IMR-90 (cell line): ENCODE data around the gene SLC25A19. TPM values are rescaled to one million over a fixed set of nuclear protein-coding genes. Genes with fewer than 3 reads are reported as not detected.

Source experiments
- ATAC-seq: fragments of 200-7000 bp; cut with Tn5 transposase; 2 replicates; pipeline ENCODE4 v1.9.1; 2020; ENCODE audit warnings: low read depth, mild to moderate bottlenecking, moderate library complexity
- BruUV-seq: library from RNA; stranded (reverse); fragments of 400-500 nt; replicated peaks from 2 replicates; lab custom pipeline; 2021; lab: Mats Ljungman, UMichigan
- CTCF ChIA-PET: fragments of 300-600 bp; formaldehyde crosslinking; extraction: SDS; loops from one replicate; lab custom pipeline; 2021; ENCODE audit warnings: antibody characterized with exemption; lab: Yijun Ruan, JAX
- POLR2A ChIA-PET: fragments of 300-600 bp; sonication (Branson Sonifier 250); formaldehyde crosslinking; loops from one replicate; lab custom pipeline; 2022; ENCODE audit warnings: antibody characterized with exemption; ENCODE audit not compliant: unreplicated experiment; lab: Charles Lee
- DNase-seq: peaks from one replicate; pipeline ENCODE4 v3.0.0; 2013
- H2AFZ ChIP-seq: replicated peaks from 2 replicates; pipeline ENCODE3; 2013; ENCODE audit warnings: low read length, mild to moderate bottlenecking; ENCODE audit not compliant: poor library complexity
- H2AK5ac ChIP-seq: 2 replicates; pipeline ENCODE4 v1.6.1; 2013; ENCODE audit warnings: low read depth, low read length, inconsistent platforms
- H2AK9ac ChIP-seq: replicated peaks from 2 replicates; pipeline ENCODE3; 2013; ENCODE audit warnings: mild to moderate bottlenecking, low read depth, low read length, moderate library complexity; ENCODE audit not compliant: poor library complexity
- H2BK120ac ChIP-seq: 2 replicates; pipeline ENCODE4 v1.6.1; 2013; ENCODE audit warnings: low read depth, low read length, inconsistent platforms
- H2BK15ac ChIP-seq: 3 replicates; pipeline ENCODE4 v1.6.1; 2013; ENCODE audit warnings: low read depth, low read length, inconsistent platforms
- H2BK20ac ChIP-seq: 2 replicates; pipeline ENCODE4 v1.6.1; 2013; ENCODE audit warnings: low read depth, mild to moderate bottlenecking, inconsistent platforms, low read length, moderate library complexity
- H2BK5ac ChIP-seq: 2 replicates; pipeline ENCODE4 v1.6.1; 2013; ENCODE audit warnings: mild to moderate bottlenecking, low read depth, low read length, inconsistent platforms; ENCODE audit not compliant: poor library complexity, severe bottlenecking
- H3K14ac ChIP-seq: replicated peaks from 2 replicates; pipeline ENCODE4 v1.6.1; 2013; ENCODE audit warnings: low read depth, low read length, inconsistent platforms
- H3K18ac ChIP-seq: 2 replicates; pipeline ENCODE4 v1.6.1; 2013; ENCODE audit warnings: low read depth, low read length, control low read depth
- H3K23ac ChIP-seq: 2 replicates; pipeline ENCODE4 v1.6.1; 2013; ENCODE audit warnings: low read depth, low read length, inconsistent platforms
- H3K27ac ChIP-seq: 2 replicates; pipeline ENCODE4 v1.5.1; 2013; ENCODE audit warnings: mild to moderate bottlenecking, control low read depth, low read length; ENCODE audit not compliant: insufficient read depth
- H3K27me3 ChIP-seq: 2 replicates; pipeline ENCODE4 v1.6.1; 2013; ENCODE audit warnings: low read length; ENCODE audit not compliant: control insufficient read depth, insufficient read depth
- H3K36me3 ChIP-seq: 2 replicates; pipeline ENCODE4 v1.6.1; 2013; ENCODE audit warnings: low read length, mixed read lengths; ENCODE audit not compliant: control insufficient read depth, insufficient read depth
- H3K4ac ChIP-seq: 2 replicates; pipeline ENCODE4 v1.6.1; 2013; ENCODE audit warnings: low read depth, low read length, inconsistent platforms
- H3K4me1 ChIP-seq: 2 replicates; pipeline ENCODE4 v1.6.1; 2013; ENCODE audit warnings: low read length, mixed read lengths; ENCODE audit not compliant: control insufficient read depth, insufficient read depth
- H3K4me2 ChIP-seq: 2 replicates; pipeline ENCODE4 v1.6.1; 2013; ENCODE audit warnings: low read depth, mild to moderate bottlenecking, control low read depth, low read length, moderate library complexity
- H3K4me3 ChIP-seq: 2 replicates; pipeline ENCODE4 v1.5.1; 2013; ENCODE audit warnings: low read depth, mild to moderate bottlenecking, control low read depth, low read length, moderate library complexity; ENCODE audit not compliant: insufficient read depth
- H3K56ac ChIP-seq: 2 replicates; pipeline ENCODE4 v1.6.1; 2013; ENCODE audit warnings: low read length, inconsistent platforms; ENCODE audit not compliant: insufficient read depth; ENCODE audit errors: extremely low read depth
- H3K79me1 ChIP-seq, 2 experiments: 2 replicates each; pipeline ENCODE4 v1.6.1; 2013; ENCODE audit warnings: low read length in 2 of 2, inconsistent platforms in 1 of 2, low read depth in 1 of 2
- H3K9ac ChIP-seq: 2 replicates; pipeline ENCODE4 v1.6.1; 2013; ENCODE audit warnings: low read depth, low read length, control low read depth
- H3K9me1 ChIP-seq: 2 replicates; pipeline ENCODE4 v1.6.1; 2013; ENCODE audit warnings: low read length, inconsistent platforms; ENCODE audit not compliant: insufficient read depth
- H3K9me3 ChIP-seq: 2 replicates; pipeline ENCODE4 v1.6.1; 2013; ENCODE audit warnings: low read length; ENCODE audit not compliant: control insufficient read depth, insufficient read depth
- H4K20me1 ChIP-seq: 2 replicates; pipeline ENCODE4 v1.6.1; 2013; ENCODE audit warnings: low read length, inconsistent platforms; ENCODE audit not compliant: insufficient read depth
- H4K5ac ChIP-seq: 2 replicates; pipeline ENCODE4 v1.6.1; 2013; ENCODE audit warnings: mild to moderate bottlenecking, low read depth, low read length, control low read depth
- H4K8ac ChIP-seq, 2 experiments: 2 replicates each; pipeline ENCODE4 v1.6.1; 2013; ENCODE audit warnings: low read depth in 2 of 2, low read length in 2 of 2, control low read depth in 1 of 2, inconsistent platforms in 1 of 2
- H4K91ac ChIP-seq: 2 replicates; pipeline ENCODE4 v1.6.1; 2013; ENCODE audit warnings: low read depth, low read length, inconsistent platforms; ENCODE audit not compliant: insufficient read depth
- BHLHE40 ChIP-seq: fragments of 150-350 bp; IDR thresholded peaks from 2 replicates; pipeline ENCODE4 v1.6.1; 2016; ENCODE audit warnings: mild to moderate bottlenecking, low read depth, low read length
- CEBPB ChIP-seq: IDR thresholded peaks from 2 replicates; pipeline ENCODE4 v1.6.1; 2012; ENCODE audit warnings: low read depth, low read length, improper control_type of control experiment
- MXI1 ChIP-seq: IDR thresholded peaks from 2 replicates; pipeline ENCODE4 v1.6.1; 2012; ENCODE audit warnings: low read depth, mild to moderate bottlenecking, low read length, moderate library complexity, borderline replicate concordance
- NFE2L2 ChIP-seq: fragments of 150-350 bp; IDR thresholded peaks from 2 replicates; pipeline ENCODE4 v1.6.1; 2016; ENCODE audit warnings: low read depth, mild to moderate bottlenecking, low read length
- POLR2A ChIP-seq: IDR thresholded peaks from 2 replicates; pipeline ENCODE4 v1.6.1; 2012; ENCODE audit warnings: mild to moderate bottlenecking, low read depth, low read length
- RAD21 ChIP-seq: IDR thresholded peaks from 2 replicates; pipeline ENCODE4 v1.6.1; 2012; ENCODE audit warnings: low read length, improper control_type of control experiment
- RCOR1 ChIP-seq: IDR thresholded peaks from 2 replicates; pipeline ENCODE4 v1.6.1; 2012; ENCODE audit warnings: mild to moderate bottlenecking, low read length, improper control_type of control experiment; ENCODE audit not compliant: insufficient replicate concordance
- RFX5 ChIP-seq: IDR thresholded peaks from 2 replicates; pipeline ENCODE4 v1.8.0; 2012; ENCODE audit warnings: low read depth, mild to moderate bottlenecking, low read length, moderate library complexity
- SMC3 ChIP-seq: fragments of 150-350 bp; IDR thresholded peaks from 2 replicates; pipeline ENCODE4 v1.6.1; 2016; ENCODE audit warnings: low read depth, mild to moderate bottlenecking, antibody characterized with exemption, low read length, moderate library complexity
- WGBS, 2 experiments: methylation state at CpG; one replicate each; pipeline versions ENCODE4 v1.1.5 to v1.1.7; 2013; ENCODE audit warnings: missing lambda C conversion rate in 2 of 2; ENCODE audit not compliant: insufficient read length in 1 of 2; ENCODE audit errors: extremely low coverage in 2 of 2; 5-methylcytosine and 5-hydroxymethylcytosine counted together
- dilution Hi-C: fragments of 300-500 bp; cut with HindIII; formaldehyde crosslinking; loops from one replicate; pipeline ENCODE4 v1.14.3; 2018; ENCODE audit warnings: low sequenced_read_pairs; ENCODE audit not compliant: unreplicated experiment
- in situ Hi-C: fragments of 300-500 bp; cut with MboI; formaldehyde crosslinking; loops from 3 replicates; pipeline ENCODE4 v1.14.3; 2019; ENCODE audit warnings: low sequenced_read_pairs, inconsistent platforms, mixed read lengths
- intact Hi-C: fragments of 100-400 bp; cut with micrococcal nuclease; formaldehyde crosslinking; loops from 2 replicates; pipeline ENCODE4 v1.10.0; 2022
- polyA plus RNA-seq, 3 experiments: library from polyadenylated mRNA; depleted of rRNA; stranded (reverse); fragments of >200 nt; gene quantifications; 2 replicates each; pipeline ENCODE4 v1.2.3, GENCODE V29; 2012; ENCODE audit warnings: low replicate concordance in 1 of 3
- total RNA-seq: library from RNA; depleted of rRNA; stranded (reverse); fragments of >200 nt; gene quantifications from 2 replicates; pipeline ENCODE4 v1.2.3, GENCODE V29; 2012
- TF ChIP-seq, protein P1 (sequence below): fragments of 150-350 bp; IDR thresholded peaks from 2 replicates; pipeline ENCODE4 v1.6.1; 2017; ENCODE audit warnings: mild to moderate bottlenecking, antibody characterized with exemption, low read length, low read depth
- TF ChIP-seq, protein P2 (sequence below): conservative IDR thresholded peaks from 2 replicates; pipeline ENCODE4 v1.5.1; 2012; ENCODE audit warnings: mild to moderate bottlenecking, low read depth, low read length, improper control_type of control experiment
- TF ChIP-seq, protein P3 (sequence below): fragments of 150-350 bp; IDR thresholded peaks from 2 replicates; pipeline ENCODE4 v1.6.1; 2016; ENCODE audit warnings: low read depth, mild to moderate bottlenecking, low read length, moderate library complexity, borderline replicate concordance

The SLC25A19 gene
- total and polyA plus RNA-seq, 2 of the 4 experiments (the other 2 are of a cell fraction), result 9.1 to 9.2 TPM

DNA sequence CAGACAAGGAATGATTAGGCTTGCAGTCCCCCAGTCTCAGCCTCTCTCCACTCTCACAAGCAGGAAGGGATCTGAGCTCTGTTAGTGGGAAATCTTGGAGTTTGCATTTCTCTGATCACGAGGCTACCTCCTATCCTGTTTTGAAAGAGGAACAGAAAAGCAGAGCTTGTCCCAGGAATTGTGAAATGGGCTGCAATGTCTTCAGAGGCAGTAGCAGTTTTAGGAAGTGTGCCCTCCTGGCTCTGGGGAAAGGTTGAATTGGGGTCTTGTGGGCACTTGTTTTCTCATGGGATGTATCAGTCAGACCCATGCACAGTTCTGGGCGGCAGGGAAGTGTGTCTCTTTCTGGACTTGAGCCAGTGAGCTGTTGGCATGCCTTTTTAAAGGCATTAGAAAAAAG lies 60.9 kb downstream of the SLC25A19 start:
- Histone ChIP-seq H2BK20ac (no peak overlapping the region), H2BK120ac (no peak overlapping the region), H3K4me3 (no peak overlapping the region), H3K4ac (no peak overlapping the region), H2AK5ac (no peak overlapping the region), H3K23ac (no peak overlapping the region), H2BK15ac (no peak overlapping the region), H3K14ac (no peak overlapping the region), H3K18ac (no peak overlapping the region), H3K4me2 (no peak overlapping the region), H3K56ac (no peak overlapping the region), H3K79me1 (peaks cover 2 to 8% of the 10 kb centered on the region in 2 experiments; a peak in 2 of 4 replicates), H4K20me1 (no peaks in the 10 kb centered on the region), H3K9ac (no peak overlapping the region), H2BK5ac (no peak overlapping the region), H2AFZ (no peak overlapping the region), H2AK9ac (no peak overlapping the region), H3K4me1 (no peaks in the 10 kb centered on the region), H3K27me3 (no peaks in the 10 kb centered on the region), H3K9me3 (no peaks in the 10 kb centered on the region), H3K36me3 (peaks cover 62% of the 10 kb centered on the region), H3K9me1 (no peaks in the 10 kb centered on the region), H4K5ac (no peak overlapping the region), H4K8ac (no peak overlapping the region), H3K27ac (no peak overlapping the region), H4K91ac (no peak overlapping the region)
- intact Hi-C loops, result no loop called here
- ATAC-seq, result no peak
- DNase-seq, result no peak
- dilution Hi-C loops, result no loop called here
- ChIA-PET POLR2A (no interaction called here), CTCF (no interaction called here)
- TF ChIP-seq RCOR1 (no peak), BHLHE40 (no peak), CEBPB (no peak), RAD21 (no peak), NFE2L2 (no peak), MXI1 (no peak), SMC3 (no peak), RFX5 (no peak), POLR2A (no peak)
- TF ChIP-seq, protein P1, sequence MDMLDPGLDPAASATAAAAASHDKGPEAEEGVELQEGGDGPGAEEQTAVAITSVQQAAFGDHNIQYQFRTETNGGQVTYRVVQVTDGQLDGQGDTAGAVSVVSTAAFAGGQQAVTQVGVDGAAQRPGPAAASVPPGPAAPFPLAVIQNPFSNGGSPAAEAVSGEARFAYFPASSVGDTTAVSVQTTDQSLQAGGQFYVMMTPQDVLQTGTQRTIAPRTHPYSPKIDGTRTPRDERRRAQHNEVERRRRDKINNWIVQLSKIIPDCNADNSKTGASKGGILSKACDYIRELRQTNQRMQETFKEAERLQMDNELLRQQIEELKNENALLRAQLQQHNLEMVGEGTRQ, result no peak
- TF ChIP-seq, protein P2, sequence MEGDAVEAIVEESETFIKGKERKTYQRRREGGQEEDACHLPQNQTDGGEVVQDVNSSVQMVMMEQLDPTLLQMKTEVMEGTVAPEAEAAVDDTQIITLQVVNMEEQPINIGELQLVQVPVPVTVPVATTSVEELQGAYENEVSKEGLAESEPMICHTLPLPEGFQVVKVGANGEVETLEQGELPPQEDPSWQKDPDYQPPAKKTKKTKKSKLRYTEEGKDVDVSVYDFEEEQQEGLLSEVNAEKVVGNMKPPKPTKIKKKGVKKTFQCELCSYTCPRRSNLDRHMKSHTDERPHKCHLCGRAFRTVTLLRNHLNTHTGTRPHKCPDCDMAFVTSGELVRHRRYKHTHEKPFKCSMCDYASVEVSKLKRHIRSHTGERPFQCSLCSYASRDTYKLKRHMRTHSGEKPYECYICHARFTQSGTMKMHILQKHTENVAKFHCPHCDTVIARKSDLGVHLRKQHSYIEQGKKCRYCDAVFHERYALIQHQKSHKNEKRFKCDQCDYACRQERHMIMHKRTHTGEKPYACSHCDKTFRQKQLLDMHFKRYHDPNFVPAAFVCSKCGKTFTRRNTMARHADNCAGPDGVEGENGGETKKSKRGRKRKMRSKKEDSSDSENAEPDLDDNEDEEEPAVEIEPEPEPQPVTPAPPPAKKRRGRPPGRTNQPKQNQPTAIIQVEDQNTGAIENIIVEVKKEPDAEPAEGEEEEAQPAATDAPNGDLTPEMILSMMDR, result no peak
- TF ChIP-seq, protein P3, sequence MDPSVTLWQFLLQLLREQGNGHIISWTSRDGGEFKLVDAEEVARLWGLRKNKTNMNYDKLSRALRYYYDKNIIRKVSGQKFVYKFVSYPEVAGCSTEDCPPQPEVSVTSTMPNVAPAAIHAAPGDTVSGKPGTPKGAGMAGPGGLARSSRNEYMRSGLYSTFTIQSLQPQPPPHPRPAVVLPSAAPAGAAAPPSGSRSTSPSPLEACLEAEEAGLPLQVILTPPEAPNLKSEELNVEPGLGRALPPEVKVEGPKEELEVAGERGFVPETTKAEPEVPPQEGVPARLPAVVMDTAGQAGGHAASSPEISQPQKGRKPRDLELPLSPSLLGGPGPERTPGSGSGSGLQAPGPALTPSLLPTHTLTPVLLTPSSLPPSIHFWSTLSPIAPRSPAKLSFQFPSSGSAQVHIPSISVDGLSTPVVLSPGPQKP, result no peak
- in situ Hi-C loops, result no loop called here
- BruUV-seq, result no TSS peak
- WGBS, 2 experiments, result no CpG with 5 or more reads among the region's 2 CpGs
